HG02884 (cell line): ENCODE measurements around the gene CSDE1.
"Not testable (repeated sequence)": the region's sequence is repeated elsewhere in the genome, so short reads cannot be mapped to it uniquely, and the experiment has no call there.

Source experiments
- ATAC-seq: cut with Tn5 transposase; IDR thresholded peaks from one replicate; pipeline ENCODE4 v1.9.1; 2021; ENCODE audit warnings: mild to moderate bottlenecking, moderate library complexity; ENCODE audit not compliant: unreplicated experiment

Gene CSDE1

DNA sequence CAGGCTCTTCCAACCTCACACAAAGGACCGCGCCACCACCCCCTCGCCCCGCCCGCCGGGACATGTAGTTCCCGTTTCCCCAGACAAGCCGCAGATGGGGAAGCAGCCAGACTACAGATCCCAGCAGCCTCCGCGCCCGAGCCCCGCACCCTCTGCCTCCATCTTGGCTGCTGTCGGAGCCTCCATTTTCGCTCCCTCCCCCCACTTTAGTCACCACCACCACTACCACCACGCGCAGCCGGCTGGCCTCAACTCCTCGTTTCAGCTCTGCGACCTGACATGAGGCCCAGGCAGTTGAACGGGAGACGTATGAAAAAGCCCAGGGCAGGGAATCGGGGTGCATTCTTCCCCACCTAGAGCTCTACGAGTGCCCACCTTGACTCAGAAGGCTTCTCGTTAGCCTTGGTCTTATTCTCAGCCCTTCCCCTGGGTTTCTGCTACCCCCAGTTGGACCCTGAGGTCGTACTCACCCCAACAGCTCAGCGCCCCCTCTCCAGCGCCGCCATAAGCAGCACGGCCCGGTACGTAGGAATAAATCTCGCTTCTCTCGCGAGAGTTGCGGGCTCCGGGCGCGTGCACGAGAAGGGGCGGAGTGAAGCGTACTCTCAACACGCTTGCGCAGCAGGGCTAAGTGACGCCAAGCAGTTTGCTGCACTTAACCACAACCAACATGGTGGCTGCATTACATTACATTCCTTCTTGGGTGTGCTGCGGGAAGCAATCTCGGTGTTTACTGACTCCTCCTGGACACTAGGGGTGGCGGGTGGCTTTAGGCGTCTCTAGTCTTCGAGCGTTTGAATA lies at the start of gene CSDE1:
Gene CSDE1 (minus strand): TSS at position 530 of the 801 bp plus-strand sequence. CDS start 18,094 bp downstream, outside the sequence.
- ATAC-seq = peak; percentile 62

DNA sequence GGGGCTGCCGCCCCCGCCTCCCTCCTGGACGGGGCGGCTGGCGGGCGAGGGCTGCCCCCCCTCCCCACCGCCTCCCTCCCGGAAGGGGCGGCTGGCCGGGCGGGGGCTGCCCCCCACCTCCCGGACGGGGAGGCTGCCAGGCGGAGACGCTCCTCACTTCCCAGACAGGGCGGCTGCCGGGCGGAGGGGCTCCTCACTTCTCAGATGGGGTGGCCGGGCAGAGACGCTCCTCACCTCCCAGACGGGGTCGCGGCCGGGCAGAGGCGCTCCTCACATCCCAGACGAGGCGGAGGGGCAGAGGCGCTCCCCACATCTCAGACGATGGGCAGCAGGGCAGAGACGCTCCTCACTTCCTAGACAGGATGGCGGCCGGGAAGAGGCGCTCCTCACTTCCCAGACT lies 46.7 kb upstream of the CSDE1 start:
- ATAC-seq = not testable (repeated sequence)

DNA sequence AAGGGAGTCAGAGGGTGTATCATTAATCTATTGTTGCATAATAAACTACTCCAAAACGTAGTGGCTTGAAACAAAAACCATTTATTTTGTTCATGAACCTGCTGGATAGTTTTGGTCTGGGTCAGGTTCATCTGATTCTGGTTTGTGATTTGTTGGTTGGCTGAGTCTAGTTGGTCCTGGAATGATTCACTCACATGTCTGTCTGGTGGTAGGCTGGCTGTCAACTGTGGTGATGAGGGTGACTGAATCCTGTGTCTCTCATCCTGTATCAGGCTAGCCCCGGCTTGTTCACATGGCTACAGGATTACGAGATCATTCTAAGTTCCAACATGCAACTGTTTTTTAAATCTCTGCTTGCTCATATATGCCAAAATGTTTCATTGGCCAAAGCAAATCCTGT lies 45.2 kb upstream of the CSDE1 start:
- ATAC-seq = no peak

DNA sequence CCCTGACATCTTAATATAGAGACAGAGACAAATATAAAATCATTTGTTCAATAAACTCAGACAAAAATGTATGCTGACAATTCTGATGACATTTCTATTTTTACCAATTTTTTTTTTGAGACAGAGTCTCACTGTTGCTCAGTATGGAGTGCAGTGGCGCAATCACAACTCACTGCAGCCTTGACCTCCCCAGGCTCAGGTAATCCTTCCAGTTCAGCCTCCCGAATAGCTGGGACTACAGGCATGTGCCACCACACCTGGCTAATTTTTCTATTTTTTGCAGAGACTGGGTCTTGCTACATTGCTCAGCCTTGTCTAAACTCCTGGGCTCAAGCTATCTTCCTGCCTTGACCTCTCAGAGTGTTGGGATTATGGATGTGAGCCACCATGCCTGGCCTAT lies 36.3 kb upstream of the CSDE1 start:
- no peak for ATAC-seq

DNA sequence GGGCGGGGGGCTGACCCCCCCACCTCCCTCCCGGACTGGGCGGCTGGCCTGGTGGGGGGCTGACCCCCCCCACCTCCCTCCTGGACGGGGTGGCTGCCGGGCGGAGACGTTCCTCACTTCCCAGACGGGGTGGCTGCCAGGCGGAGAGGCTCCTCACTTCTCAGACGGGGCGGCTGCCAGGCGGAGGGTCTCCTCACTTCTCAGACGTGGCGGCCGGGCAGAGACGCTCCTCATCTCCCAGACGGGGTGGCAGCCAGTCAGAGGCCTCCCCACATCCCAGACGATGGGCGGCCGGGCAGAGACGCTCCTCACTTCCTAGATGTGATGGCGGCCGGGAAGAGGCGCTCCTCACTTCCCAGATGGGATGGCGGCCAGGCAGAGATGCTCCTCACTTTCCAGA lies 32.8 kb upstream of the CSDE1 start:
- not testable (repeated sequence) for ATAC-seq

DNA sequence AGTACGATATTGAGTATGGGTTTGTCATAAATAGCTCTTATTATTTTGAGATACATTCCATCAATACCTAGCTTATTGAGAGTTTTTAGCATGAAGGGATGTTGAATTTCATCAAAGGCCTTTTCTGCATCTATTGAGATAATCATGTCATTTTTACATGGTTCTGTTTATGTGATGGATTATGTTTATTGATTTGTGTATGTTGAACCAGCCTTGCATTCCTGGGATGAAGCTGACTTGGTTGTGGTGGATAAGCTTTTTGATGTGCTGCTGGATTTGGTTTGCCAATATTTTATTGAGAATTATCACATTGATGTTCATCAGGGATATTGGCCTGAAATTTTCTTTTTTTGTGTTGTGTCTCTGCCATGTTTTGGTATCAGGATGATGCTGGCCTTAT lies 28.7 kb upstream of the CSDE1 start:
- ATAC-seq = not testable (repeated sequence)

DNA sequence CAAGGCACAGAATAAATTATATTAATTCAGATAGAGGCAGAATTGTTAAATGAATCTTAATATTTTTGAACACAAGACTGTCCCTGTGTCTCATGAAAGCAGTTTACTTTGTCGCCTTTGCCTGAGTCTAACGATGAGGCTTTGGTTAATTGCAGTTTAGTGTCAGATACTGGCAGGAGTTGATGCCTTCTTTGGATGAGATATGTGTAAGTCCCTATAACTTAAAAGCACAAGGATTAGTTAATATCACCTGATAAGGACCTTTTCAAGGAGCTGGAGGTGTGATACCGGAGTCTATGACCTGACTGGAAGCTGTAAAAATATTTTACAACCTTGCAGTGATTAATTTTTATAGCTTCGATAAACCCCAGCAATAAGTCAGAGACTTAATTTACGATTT lies 24.7 kb upstream of the CSDE1 start:
- ATAC-seq = no peak

DNA sequence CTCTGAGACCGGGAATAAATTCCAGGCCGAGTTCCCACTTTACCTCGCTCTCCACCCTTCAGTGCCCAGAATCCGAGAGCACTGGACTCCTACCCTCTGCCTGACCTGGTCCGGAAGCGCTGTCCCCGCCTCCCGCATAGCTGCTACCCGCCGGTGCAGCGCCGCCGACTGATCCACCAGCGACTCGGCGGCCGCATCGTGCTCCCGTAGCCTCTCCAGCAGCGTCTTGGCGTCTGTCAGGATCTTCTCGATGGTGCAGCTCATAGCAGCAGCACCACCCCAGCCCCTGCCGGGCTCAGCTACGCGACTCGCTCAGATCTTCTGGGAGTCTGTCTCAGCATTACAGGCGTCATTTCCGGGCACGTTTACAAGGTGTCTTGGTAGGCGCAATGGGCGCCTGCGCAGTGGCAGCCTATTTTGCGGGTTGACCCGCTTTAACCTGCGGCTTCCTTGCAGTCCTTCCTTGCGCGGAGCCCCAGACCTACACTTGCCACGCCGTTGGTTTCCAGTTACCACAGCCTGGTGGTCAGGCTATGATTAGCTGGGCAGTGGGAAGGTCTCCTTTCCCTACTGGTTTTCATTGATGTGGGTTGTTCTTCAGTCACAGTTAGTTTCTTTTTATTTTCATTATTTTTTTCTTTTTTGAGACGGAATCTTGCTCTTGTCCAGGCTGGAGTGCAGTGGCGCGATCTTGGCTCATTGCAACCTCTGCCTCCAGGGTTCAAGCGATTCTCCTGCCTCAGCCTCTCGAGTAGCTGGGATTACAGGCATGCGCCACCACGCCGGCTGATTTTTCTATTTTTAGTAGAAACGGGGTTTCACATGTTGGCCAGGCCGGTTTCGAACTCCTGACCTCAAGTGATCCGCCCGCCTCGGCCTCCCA lies 22.8 kb upstream of the CSDE1 start, which contains the start of gene SIKE1:
Gene SIKE1 (minus strand): TSS at position 342 of the 883 bp plus-strand sequence. CDS start 78 bp downstream, at position 264.
- peak; percentile 99 for ATAC-seq

DNA sequence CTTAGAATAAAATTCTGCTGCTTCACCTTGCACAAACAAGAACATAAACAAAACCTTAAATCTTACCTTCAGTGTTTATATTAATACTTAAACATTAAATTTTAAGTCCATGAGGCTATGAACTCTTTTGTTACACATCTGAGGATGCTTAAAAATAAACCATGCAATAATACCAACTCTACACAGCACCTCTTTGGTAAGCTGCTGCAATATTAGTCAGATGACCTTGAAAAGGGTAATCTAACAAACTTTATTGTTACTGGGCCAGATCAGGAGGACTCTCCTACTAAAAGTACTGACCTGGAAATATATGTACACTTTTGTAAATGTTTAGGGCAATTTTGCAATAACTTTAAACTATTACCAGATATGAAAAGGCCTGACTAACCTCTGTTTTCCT lies 21.9 kb upstream of the CSDE1 start:
- ATAC-seq = no peak

DNA sequence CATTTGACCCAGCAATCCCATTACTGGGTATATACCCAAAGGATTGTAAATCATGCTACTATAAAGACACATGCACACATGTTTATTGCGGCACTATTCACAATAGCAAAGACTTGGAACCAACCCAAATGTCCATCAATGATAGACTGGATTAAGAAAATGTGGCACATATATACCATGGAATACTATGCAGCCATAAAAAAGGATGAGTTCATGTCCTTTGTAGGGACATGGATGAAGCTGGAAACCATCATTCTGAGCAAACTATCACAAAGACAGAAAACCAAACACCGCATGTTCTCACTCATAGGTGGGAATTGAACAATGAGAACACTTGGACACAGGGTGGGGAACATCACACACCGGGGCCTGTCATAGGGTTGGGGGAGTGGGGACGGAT lies 18.9 kb upstream of the CSDE1 start:
- not testable (repeated sequence) for ATAC-seq

DNA sequence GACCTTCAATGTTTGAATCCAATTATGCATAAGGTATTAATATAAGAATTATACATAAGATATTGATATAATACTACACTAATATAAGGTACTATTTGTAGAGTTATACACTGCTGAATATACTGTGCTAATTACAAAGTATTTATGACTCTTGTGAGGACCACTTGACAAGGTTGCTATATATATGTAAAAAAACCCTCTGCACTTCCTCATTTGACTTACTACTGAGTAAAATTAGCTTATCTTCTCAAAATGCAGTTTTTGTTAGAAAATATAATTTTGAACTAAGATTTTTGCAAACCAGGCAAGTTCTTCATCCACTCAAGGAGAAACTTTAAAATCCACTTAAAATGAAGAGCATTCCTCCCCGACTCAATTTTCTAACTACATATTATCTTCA lies 14.2 kb upstream of the CSDE1 start:
- ATAC-seq = no peak

DNA sequence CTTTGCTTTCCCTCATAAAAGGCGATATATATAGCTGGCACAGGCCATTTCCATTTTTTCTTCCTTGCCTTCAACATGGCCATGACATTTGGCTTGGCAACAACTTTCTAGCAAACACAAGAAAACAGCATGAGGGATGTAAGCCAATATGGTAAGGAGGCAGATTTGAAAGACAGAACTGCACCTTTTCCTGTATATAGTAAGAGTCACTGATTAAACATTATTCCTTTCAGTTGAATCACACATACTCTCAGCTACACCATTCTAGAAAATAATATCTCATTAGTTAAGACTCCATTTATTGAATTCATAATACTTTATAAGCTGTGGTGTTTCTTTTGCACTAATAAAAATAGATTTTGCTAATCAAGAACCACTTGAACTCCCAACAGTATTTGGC lies 13.2 kb upstream of the CSDE1 start:
- no peak for ATAC-seq

DNA sequence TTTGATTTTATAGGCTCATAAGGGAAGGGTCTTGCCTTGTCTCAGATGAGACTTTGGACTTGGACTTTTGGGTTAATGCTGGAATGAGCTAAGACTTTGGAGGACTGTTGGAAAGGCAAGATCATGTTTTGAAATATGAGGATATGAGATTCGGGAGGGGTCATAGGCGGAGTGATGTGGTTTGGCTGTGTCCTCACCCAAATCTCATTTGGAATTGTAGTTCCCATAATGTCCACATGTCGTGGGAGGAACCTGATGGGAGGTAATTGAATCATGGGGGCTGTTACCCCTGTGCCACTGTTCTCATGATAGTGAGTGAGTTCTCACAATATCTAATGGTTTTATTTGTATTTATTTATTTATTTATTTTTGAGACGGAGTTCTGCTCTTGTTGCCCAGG lies 6.9 kb upstream of the CSDE1 start:
- ATAC-seq = no peak

DNA sequence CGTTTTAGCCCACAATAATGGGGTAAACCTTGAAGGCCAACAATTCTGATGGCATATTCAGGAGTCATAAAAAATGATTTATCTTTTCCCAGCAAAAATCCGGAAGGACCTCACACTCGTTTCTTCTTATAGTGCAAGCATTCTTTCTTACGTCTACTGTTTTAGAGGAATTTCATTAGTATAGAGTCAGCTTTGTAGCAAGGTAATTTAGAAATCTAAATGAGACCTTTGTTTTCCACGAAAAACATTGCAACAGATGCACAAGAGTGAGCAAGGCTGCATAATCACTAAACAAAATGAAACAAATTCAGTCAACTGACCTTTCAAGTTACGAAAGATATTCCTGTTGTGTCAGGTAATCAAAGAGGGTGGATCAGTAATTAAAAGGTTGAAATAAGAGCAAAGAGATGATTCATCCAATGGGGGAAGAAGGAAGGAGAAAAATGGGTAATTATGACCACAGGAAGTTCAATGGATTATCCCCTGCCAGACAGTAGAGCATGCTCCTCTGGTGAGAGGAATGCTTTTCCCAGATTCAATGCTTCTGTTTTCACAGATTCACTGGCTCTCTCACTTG lies 560 bp upstream of the CSDE1 start:
- ATAC-seq = no peak

DNA sequence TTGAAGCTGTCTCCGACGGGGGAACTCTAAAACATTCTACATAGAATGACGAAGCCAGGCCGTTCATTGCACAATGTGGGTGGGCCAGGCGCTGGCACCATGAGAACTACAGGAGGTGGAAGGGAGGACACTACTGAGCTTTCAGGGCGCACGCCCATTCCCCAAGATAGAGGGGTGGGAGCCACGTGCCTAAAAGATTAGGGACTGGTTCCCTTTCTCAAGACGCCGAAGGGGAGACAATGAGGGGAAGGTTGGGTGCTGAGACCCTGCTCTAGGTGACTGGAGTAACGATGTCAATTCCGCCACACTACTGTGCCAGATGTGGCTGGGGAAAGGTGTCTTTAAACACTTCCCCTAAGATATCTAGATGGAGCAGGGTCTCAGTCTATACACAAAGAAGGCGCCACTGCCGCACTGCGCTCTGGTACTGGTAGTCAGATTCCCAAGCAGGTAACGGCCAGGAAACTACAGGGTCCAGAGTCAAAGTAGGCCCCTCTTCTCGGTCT lies 782 bp downstream of the CSDE1 start:
- ATAC-seq = no peak

DNA sequence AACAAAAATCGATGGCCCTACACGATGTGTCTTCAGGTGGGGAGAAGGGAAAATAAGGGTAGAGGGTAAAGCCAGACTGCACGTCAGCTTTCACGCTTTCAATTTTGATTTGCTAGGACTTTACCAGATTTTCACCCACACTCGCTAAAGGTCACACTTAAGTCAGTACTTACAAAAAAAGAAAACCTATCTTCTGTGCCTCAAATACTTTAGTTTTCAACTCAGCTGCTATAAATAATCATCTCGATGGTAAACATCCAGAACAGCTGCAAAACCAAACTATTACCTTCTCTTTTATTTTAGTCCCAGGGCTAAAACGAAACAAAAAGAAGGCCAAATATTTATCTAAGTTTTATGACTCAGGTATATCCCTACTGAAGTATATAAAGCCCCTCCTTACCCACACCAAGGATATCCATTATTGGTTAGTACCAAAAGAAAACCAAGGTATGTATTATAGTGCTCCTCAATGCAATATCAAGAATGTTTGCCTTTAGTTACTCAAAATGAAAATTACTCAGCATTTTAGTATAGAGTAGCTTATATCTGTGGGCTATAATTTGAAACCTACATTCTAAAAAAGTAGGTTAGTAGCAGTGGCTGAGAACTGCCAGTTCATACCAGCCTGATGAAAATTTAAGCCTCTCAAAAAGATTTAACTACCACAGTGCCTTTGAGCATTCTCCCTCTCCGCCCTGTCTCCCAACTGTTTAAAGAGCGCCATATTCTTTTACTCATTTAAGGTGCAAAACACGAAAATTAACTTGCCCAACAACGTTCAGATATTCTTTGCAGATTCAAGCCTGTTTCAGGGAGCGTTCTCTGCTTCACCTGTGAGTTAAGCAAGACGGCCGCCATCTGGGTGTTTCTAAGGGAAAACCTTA lies 1.5 kb downstream of the CSDE1 start:
- peak; percentile 39 for ATAC-seq

DNA sequence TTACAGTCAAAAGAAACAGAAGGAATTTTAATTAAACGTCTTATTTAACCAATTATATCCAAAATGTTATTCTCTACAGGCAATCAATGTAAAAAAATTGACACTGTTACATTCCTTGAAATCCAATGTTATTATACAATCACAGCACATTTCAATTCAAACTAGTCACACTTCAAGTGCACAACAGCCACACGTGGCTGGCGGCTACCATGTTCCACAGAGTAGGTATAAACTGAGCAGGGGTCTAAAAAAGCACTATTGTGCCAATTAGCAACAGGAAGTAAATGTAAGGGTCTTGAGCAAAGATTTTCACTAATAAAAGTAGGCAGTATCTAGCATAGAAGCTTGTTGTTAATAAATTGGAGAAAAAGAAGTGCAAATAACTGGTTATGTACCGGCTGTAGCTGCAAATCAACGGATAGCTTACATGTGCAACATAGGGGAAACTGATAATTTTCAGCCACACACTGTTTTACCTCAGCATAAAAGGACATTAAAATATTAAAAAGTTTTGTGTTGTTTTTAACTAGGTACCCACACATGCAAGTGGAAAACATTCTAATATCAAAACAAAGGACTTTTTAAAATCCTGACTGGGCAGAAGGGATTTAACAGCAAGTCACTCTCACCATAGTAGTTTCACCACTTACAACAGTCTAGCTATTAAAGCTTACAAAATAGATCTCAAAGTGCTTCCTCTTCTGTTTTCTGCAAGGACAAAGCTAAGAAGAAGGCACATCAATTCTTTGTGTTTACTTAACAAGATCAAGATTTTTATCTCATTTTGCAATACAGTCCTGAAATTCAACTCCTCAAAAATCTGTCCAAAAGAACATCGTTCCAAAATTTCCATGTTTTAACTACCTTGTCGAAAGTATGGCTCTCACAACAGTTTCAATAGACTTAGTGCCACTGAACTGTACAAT lies 2.5 kb downstream of the CSDE1 start:
- ATAC-seq = no peak

DNA sequence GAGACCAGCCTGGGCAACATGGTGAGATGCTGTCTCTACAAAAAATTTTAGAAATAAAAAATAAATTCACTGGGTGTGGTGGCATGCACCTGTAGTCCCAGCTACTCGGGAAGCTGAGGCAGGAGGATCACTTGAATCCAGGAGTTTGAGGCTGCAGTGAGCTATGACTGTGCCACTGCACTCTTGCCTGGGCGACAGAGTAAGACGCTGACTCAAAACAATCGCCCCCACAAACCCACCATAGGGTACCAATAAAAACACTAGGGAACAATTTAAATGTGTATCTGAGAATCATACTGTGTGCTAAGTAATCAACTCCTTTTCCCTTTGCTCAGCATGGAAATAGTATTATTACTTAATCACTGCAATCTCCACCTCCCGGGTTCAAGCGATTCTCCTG lies 4.1 kb downstream of the CSDE1 start:
- ATAC-seq = not testable (repeated sequence)

DNA sequence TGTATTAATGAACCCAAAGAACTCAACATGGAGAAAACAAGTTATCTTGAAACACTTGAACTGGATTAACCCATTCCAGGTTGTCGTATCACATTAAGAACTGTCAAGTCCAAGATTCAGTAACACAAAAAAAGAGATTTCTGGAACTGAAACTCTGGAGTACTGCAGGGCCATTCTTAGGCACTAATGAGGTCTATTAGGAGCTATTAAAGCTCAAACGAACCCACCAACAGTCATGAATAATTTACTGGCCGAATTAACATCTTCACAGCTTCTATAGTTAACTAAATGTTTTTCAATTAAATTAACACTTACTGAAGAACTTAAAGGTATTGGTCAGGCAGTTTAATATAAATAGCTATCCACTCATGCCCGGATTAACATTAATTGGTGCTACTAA lies 4.6 kb downstream of the CSDE1 start:
- ATAC-seq = no peak
